Measurements from ENCODE around the gene HSPE1.
A peak's percentile ranks its signal among the peaks of the same experiment; 100 is the strongest.
"Not testable (repeated sequence)": the region's sequence is repeated elsewhere in the genome, so short reads cannot be mapped to it uniquely, and the experiment has no call there.

Gene HSPE1

DNA sequence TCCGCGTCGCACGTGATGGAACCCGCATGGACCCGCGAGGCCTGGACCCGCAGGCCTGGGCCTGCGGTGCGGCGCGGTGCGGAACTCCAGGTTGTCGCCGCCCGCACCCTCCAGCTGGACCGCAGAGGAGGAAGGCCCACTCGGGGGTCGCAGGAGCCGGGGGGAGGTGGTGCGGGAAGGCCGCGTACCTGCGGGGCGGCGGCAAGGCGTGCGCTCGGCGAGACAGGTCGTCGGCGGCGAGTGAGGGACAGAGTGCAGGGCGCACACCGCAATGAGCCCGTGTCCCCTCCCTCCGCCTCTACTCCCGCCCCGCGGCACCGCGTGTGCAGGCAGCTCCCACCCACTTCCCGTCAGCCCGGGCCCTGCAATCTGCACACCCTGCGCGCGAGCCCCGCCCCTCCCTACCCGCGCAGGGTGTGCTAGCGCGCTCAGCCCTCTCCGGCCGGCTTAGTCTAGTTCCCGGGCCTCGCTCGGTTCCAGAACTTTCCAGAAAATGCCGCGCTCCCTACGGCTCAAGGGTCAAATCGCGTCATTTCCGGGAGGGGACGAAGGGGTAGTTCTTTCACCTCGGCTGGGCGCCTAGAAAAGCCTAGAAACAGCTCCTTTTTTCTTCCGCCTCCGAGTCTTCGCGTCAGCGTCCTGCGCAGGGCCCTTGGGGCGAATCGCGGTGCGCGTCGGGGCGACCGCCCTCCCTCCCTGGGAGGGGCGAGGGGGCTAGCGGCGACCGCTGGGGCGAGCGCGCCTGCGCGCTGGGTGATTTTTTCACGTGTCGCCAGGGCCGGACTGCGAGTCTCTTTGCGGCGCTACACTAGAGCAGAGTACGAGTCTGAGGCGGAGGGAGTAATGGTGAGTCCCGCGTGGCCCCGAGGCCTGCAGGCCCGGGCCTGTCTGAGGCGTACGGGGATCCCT, at the start of gene HSPE1, which contains the start of gene HSPD1:
HSPE1 (plus strand) TSS at position 786 of the 909 bp plus-strand sequence; CDS start at position 844, 58 bp downstream.
HSPD1 (minus strand) TSS at position 247 of the 909 bp plus-strand sequence. CDS start 992 bp downstream, outside the sequence.
- TF ChIP-seq CTCF (IDR thresholded peaks at IDR 0.05; ENCODE audit: low read depth, low read length) = no peak
- H3K4me3 ChIP-seq (ENCODE audit: low read depth, low read length) = peak within 1 kb of the TSS; percentile 92

DNA sequence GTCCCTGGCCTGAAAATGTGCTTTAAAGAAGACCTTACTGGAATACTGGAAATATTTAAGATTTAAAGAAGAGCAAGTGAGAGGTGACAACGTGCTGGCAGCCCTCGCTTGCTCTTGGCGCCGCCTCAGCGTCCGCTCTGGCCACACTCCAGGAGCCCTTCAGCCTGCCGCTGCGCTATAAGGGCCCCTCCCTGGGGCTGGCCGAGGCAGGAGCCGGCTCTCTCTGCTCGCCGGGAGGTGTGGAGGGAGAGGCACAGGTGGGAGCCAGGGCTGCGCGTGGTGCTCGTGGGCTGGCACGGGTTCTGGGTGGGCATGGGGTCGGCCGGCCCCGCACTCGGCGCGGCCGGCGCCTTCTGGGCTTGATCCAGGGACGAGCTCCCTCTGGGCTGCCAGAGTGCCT, 49.7 kb upstream of the HSPE1 start:
- no peak overlapping the region for H3K4me3 ChIP-seq (ENCODE audit: low read depth, low read length)

DNA sequence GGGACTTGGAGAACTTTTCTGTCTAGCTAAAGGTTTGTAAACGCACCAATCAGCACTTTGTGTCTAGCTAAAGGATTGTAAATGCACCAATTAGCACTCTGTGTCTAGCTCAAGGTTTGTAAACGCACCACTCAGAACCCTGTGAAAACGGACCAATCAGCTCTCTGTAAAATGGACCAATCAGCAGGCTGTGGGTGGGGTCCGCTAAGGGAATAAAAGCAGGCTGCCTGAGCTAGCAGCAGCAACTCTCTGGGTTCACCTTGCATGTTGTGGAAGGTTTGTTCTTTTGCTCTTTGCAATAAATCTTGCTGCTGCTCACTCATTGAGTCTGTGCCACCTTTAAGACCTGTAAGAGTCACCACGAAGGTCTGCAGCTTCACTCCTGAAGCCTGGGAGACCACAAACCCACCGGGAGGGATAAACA, 49.2 kb upstream of the HSPE1 start:
- not testable (repeated sequence) for H3K4me3 ChIP-seq (ENCODE audit: low read depth, low read length)

More for the DNA sequence above, 49.7 kb upstream of the HSPE1 start:
- no peak for TF ChIP-seq CTCF (IDR thresholded peaks at IDR 0.05; ENCODE audit: low read depth, low read length)

GRCh38 chr2:197452754-197453122, 47.4 kb upstream of the HSPE1 start:
- TF ChIP-seq CTCF (IDR thresholded peaks at IDR 0.05; ENCODE audit: low read depth, low read length) = no peak
- H3K4me3 ChIP-seq (ENCODE audit: low read depth, low read length) = peak overlapping the region; percentile 97

DNA sequence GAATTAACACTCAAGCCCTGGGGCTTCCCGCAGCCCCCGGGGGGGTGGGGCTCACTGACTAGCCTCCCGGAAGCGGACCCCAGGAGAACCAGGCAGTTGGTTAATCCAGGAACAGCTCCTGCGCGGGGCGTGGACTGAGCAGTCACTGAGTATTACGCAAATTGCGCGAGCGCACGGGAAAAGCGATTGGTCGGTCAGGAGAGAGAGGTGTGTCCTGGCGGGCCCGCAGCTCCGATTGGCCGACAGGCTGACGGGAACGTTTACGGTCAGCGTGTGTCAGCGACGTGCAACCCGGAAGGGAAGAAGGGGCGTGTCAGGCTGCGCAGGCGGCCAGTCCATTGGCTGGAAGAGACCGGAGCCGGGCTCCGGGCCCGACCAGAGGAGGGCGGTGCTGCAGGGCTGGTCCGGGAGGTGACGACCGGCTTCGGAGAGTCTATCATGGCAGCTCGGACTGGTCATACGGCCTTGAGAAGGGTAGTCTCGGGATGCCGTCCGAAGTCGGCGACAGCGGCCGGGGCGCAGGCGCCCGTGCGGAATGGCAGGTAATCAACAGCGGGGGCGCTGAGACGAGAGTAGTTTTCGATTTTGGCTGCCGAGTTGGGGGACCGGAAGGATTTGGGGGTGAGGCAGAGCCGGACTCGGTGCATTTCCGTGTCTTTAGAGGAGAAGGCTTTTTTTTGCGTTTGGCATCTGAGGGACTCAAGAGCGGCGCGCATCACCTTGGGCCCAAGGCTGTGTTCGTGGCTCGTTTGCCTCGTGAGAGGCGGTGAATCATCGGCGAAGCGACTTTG, 46.9 kb upstream of the HSPE1 start, which contains the start of gene COQ10B:
COQ10B (plus strand) TSS at position 430 of the 791 bp plus-strand sequence; CDS start at position 439, 9 bp downstream.
- H3K4me3 ChIP-seq (ENCODE audit: low read depth, low read length) = peak within 1 kb of the TSS; percentile 97
- TF ChIP-seq CTCF (IDR thresholded peaks at IDR 0.05; ENCODE audit: low read depth, low read length) = 0 out of 2 replicates have a peak, but pooled peaks have one; percentile 7

GRCh38 chr2:197453914-197454398, 46.2 kb upstream of the HSPE1 start:
- peak overlapping the region; percentile 97 for H3K4me3 ChIP-seq (ENCODE audit: low read depth, low read length)
- no peak for TF ChIP-seq CTCF (IDR thresholded peaks at IDR 0.05; ENCODE audit: low read depth, low read length)

DNA sequence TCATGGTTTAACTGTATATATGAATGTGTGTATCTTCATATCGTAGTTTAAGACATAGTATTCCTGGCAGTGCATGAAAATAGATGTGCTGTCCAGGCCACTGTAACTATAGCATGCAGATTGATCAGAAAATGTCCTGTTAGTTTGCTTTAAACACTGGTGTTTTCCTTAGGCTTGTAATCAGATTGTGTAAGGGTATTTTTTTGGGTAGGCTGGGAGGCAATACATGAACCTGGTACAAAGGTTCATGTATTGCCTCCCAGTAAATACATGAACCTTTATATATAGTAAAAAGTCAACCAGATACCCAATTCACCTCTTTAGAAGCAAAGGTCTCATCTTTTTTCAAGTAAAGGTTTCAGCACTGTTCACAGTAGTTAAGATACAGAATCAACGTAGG, 45.3 kb upstream of the HSPE1 start:
- no peak for TF ChIP-seq CTCF (IDR thresholded peaks at IDR 0.05; ENCODE audit: low read depth, low read length)
- peak overlapping the region; percentile 97 for H3K4me3 ChIP-seq (ENCODE audit: low read depth, low read length)

Data from WI38 (cell line).